ENCODE data around the gene FRMD1. TPM values are rescaled to one million over a fixed set of nuclear protein-coding genes. Genes with fewer than 3 reads are reported as not detected.

FRMD1 gene
- total and polyA plus RNA-seq, 3 experiments from 2014 or later: not detected

- H3K4me1 ChIP-seq (ENCODE audit: insufficient read depth, low read length): no peaks in the 10 kb centered on the region
- H3K4me3 ChIP-seq (ENCODE audit: low read length): no peak overlapping the region
- H3K27me3 Mint-ChIP-seq: peaks cover 7 to 12% of the 10 kb centered on the region in 2 donors
- H3K9me3 ChIP-seq (ENCODE audit: low read length): no peaks in the 10 kb centered on the region
- H3K27ac Mint-ChIP-seq: no peak overlapping the region
- no peak overlapping the region for H3K4me3 Mint-ChIP-seq
- H3K9me3 Mint-ChIP-seq: peaks cover 0 to 5% (median 3%) of the 10 kb centered on the region in 5 donors
- H3K27me3 ChIP-seq (ENCODE audit: insufficient read depth, low read length, poor library complexity, severe bottlenecking): no peaks in the 10 kb centered on the region
- no peaks in the 10 kb centered on the region for H3K4me1 Mint-ChIP-seq
- no peak overlapping the region for H3K27ac ChIP-seq (ENCODE audit: low read depth, low read length)
- no peak for DNase-seq
- no peaks in the 10 kb centered on the region for H3K36me3 ChIP-seq (ENCODE audit: insufficient read depth, low read length)
- CTCF ChIA-PET: no interaction called here
- no peaks in the 10 kb centered on the region for H3K36me3 Mint-ChIP-seq
- POLR2A ChIA-PET: no interaction called here
These were observed 56.3 kb downstream of the FRMD1 start for GRCh38 chr6:168022488-168023321.

DNA sequence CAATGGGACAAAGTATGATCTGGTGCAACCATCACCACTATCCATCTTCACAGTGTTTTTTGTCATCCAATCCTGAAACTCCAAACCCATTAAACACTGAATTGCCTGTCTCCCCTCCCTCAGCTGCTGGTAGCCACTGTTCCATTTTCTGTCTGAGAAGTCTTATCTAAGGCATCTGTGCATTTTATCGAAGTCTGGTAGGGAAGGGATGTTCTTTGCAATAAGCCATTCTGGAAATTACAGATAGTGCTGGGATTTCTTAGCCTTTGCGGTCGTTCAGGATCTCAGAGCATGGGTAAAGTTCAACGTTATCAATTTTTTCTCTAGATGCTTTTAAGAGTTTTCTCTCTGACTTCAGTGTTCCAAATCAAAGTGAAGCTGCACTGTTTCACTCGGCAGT lies 57.4 kb downstream of the FRMD1 start:
- H3K36me3 ChIP-seq (ENCODE audit: insufficient read depth, low read length): no peaks in the 10 kb centered on the region

DNA sequence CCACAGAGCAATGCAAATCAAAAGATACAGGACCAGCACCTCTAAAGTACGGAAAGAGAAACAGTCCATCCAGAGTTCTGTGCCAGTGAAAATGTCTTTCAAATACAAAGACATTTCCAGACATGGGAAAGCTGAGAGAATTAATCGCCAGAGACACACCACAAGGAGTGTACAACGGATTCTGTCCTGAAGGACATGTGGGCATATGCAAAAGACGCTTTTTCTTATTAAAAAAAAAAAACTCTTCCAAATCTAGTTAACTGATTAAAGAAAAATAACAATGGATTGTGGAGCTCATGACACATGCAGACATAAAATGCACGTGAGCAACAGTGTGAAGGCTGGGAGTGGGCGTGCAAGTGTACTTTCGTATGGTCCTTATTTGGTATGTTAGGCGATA lies 58.8 kb downstream of the FRMD1 start:
- POLR2A ChIA-PET: no interaction called here

More for the DNA sequence above, 57.4 kb downstream of the FRMD1 start:
- no peaks in the 10 kb centered on the region for H3K36me3 Mint-ChIP-seq
- Histone ChIP-seq H3K4me3 (ENCODE audit: low read length) (no peak overlapping the region), H3K4me1 (ENCODE audit: insufficient read depth, low read length) (no peaks in the 10 kb centered on the region), H3K9me3 (ENCODE audit: low read length) (no peaks in the 10 kb centered on the region), H3K27me3 (ENCODE audit: insufficient read depth, low read length, poor library complexity, severe bottlenecking) (no peaks in the 10 kb centered on the region), H3K27ac (ENCODE audit: low read depth, low read length) (no peak overlapping the region)
- H3K27ac Mint-ChIP-seq: no peak overlapping the region
- ChIA-PET POLR2A (no interaction called here), CTCF (no interaction called here)
- no peaks in the 10 kb centered on the region for H3K4me1 Mint-ChIP-seq
- peaks cover 6 to 11% of the 10 kb centered on the region in 2 donors for H3K27me3 Mint-ChIP-seq
- H3K4me3 Mint-ChIP-seq: no peak overlapping the region
- no peak for DNase-seq
- peaks cover 0 to 5% (median 3%) of the 10 kb centered on the region in 5 donors for H3K9me3 Mint-ChIP-seq

GRCh38 chr6:168018664-168019063 lies 60.3 kb downstream of the FRMD1 start:
- peaks cover 3 to 12% (median 8%) of the 10 kb centered on the region in 5 donors for H3K9me3 Mint-ChIP-seq
- H3K27me3 ChIP-seq (ENCODE audit: insufficient read depth, low read length, poor library complexity, severe bottlenecking): no peaks in the 10 kb centered on the region
- no peak overlapping the region for H3K4me3 ChIP-seq (ENCODE audit: low read length)
- ChIA-PET POLR2A (no interaction called here), CTCF (no interaction called here)
- no peak overlapping the region for H3K4me3 Mint-ChIP-seq
- H3K36me3 ChIP-seq (ENCODE audit: insufficient read depth, low read length): no peaks in the 10 kb centered on the region
- no peak overlapping the region for H3K27ac ChIP-seq (ENCODE audit: low read depth, low read length)
- no peaks in the 10 kb centered on the region for H3K4me1 Mint-ChIP-seq
- DNase-seq: no peak
- H3K9me3 ChIP-seq (ENCODE audit: low read length): no peaks in the 10 kb centered on the region
- no peaks in the 10 kb centered on the region for H3K4me1 ChIP-seq (ENCODE audit: insufficient read depth, low read length)
- no peaks in the 10 kb centered on the region for H3K36me3 Mint-ChIP-seq
- no peak overlapping the region for H3K27ac Mint-ChIP-seq
- peaks cover 4 to 9% of the 10 kb centered on the region in 2 donors for H3K27me3 Mint-ChIP-seq

More for the DNA sequence above, 58.8 kb downstream of the FRMD1 start:
- CTCF ChIA-PET: no interaction called here
- no peaks in the 10 kb centered on the region for H3K36me3 Mint-ChIP-seq
- no peak for DNase-seq
- Histone ChIP-seq H3K9me3 (ENCODE audit: low read length) (no peaks in the 10 kb centered on the region), H3K36me3 (ENCODE audit: insufficient read depth, low read length) (no peaks in the 10 kb centered on the region), H3K4me1 (ENCODE audit: insufficient read depth, low read length) (no peaks in the 10 kb centered on the region), H3K27me3 (ENCODE audit: insufficient read depth, low read length, poor library complexity, severe bottlenecking) (no peaks in the 10 kb centered on the region), H3K27ac (ENCODE audit: low read depth, low read length) (no peak overlapping the region), H3K4me3 (ENCODE audit: low read length) (no peak overlapping the region)
- no peak overlapping the region for H3K4me3 Mint-ChIP-seq
- H3K27me3 Mint-ChIP-seq: peaks cover 7 to 13% of the 10 kb centered on the region in 2 donors
- H3K9me3 Mint-ChIP-seq: peaks cover 0 to 11% (median 5%) of the 10 kb centered on the region in 5 donors
- H3K4me1 Mint-ChIP-seq: no peaks in the 10 kb centered on the region
- no peak overlapping the region for H3K27ac Mint-ChIP-seq

GRCh38 chr6:168017629-168018028 lies 61.4 kb downstream of the FRMD1 start:
- CTCF ChIA-PET: no interaction called here
- no peaks in the 10 kb centered on the region for H3K36me3 ChIP-seq (ENCODE audit: insufficient read depth, low read length)
- Mint-ChIP-seq H3K9me3 (peaks cover 3 to 15% (median 8%) of the 10 kb centered on the region in 5 donors), H3K4me3 (no peak overlapping the region), H3K27me3 (peaks cover 5 to 9% of the 10 kb centered on the region in 2 donors), H3K36me3 (no peaks in the 10 kb centered on the region), H3K27ac (no peak overlapping the region), H3K4me1 (no peaks in the 10 kb centered on the region)
- no peaks in the 10 kb centered on the region for H3K4me1 ChIP-seq (ENCODE audit: insufficient read depth, low read length)
- no peaks in the 10 kb centered on the region for H3K27me3 ChIP-seq (ENCODE audit: insufficient read depth, low read length, poor library complexity, severe bottlenecking)
- POLR2A ChIA-PET: no interaction called here
- H3K4me3 ChIP-seq (ENCODE audit: low read length): no peak overlapping the region
- no peak overlapping the region for H3K27ac ChIP-seq (ENCODE audit: low read depth, low read length)
- peaks cover under 1% of the 10 kb centered on the region for H3K9me3 ChIP-seq (ENCODE audit: low read length)
- no peak for DNase-seq

DNA sequence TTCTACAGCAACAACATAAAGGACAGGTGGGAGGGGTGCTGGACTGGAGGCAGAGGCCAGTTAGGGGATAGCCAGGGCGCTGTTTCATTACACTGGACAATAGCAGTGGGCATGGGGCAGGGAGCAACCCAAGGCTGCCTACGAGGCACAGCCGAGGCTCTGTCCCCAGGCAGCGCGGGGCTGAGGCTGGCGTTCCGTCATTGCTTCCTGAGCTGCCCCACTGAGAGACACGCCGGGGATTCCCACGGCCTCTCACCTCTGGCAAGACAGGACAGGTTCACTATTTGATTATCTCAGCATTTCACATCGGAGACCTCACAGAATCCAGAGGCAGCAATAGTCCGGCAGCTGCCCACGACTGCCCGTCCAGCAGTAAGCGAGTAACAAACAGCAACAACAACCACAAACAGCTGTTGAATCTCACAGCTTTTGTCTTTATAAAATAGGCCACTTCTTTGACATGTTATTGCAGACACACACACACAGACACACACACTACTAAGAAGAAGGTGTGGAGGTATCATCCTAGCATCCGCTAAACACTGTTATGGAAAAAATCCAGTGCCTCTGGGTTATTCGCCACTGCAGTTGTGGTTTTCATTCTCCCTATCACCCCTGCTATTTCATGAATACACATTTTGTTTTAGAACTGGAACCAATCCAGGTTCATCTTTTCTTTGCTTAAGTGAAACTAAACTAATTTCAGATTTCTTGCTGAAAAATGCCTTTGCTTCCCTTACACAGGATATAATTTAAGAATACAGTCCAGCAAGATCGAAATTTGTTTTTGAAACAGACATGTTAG lies 62.1 kb downstream of the FRMD1 start:
- Histone ChIP-seq H3K9me3 (ENCODE audit: low read length) (peaks cover 7% of the 10 kb centered on the region), H3K27me3 (ENCODE audit: insufficient read depth, low read length, poor library complexity, severe bottlenecking) (no peaks in the 10 kb centered on the region), H3K27ac (ENCODE audit: low read depth, low read length) (no peak overlapping the region), H3K4me3 (ENCODE audit: low read length) (no peak overlapping the region), H3K4me1 (ENCODE audit: insufficient read depth, low read length) (no peaks in the 10 kb centered on the region), H3K36me3 (ENCODE audit: insufficient read depth, low read length) (no peaks in the 10 kb centered on the region)
- ChIA-PET POLR2A (no interaction called here), CTCF (no interaction called here)
- Mint-ChIP-seq H3K4me3 (no peak overlapping the region), H3K27me3 (peaks cover 6 to 9% of the 10 kb centered on the region in 2 donors), H3K36me3 (peaks cover 0 to under 1% (median 0%) of the 10 kb centered on the region in 3 donors), H3K27ac (no peak overlapping the region), H3K4me1 (no peaks in the 10 kb centered on the region), H3K9me3 (peaks cover 8 to 20% (median 11%) of the 10 kb centered on the region in 5 donors)
- DNase-seq: no peak

DNA sequence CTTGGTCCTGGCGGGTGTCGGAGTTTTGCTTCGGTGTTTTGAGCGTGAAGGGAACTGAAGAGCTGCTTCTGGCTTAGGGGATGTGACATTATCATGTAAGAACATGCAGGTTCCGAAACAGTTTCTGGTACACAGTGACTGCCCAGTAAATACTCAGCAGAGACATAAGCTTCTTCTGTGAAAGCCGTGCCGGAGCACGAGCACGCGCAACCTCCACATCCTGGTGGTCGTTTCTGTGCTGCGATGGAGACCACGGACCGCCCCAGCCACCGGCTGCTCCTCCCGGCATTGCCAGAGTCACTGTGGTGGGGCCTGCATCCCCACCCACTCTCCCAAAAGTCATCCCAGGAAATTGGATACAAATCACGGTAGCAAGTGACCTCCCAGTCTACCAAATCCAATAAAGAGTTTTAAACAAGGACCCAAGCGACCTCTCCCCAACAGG lies 62.8 kb downstream of the FRMD1 start:
- no peaks in the 10 kb centered on the region for H3K27me3 ChIP-seq (ENCODE audit: insufficient read depth, low read length, poor library complexity, severe bottlenecking)
- ChIA-PET POLR2A (no interaction called here), CTCF (no interaction called here)
- H3K4me3 Mint-ChIP-seq: no peak overlapping the region
- peaks cover 15 to 25% (median 17%) of the 10 kb centered on the region in 5 donors for H3K9me3 Mint-ChIP-seq
- H3K27ac Mint-ChIP-seq: no peak overlapping the region
- H3K4me1 Mint-ChIP-seq: no peaks in the 10 kb centered on the region
- peaks cover 6 to 9% of the 10 kb centered on the region in 2 donors for H3K27me3 Mint-ChIP-seq
- no peaks in the 10 kb centered on the region for H3K4me1 ChIP-seq (ENCODE audit: insufficient read depth, low read length)
- H3K4me3 ChIP-seq (ENCODE audit: low read length): no peak overlapping the region
- H3K36me3 ChIP-seq (ENCODE audit: insufficient read depth, low read length): no peaks in the 10 kb centered on the region
- peaks cover 7% of the 10 kb centered on the region for H3K9me3 ChIP-seq (ENCODE audit: low read length)
- no peak for DNase-seq
- peaks cover 0 to 5% (median 0%) of the 10 kb centered on the region in 3 donors for H3K36me3 Mint-ChIP-seq
- H3K27ac ChIP-seq (ENCODE audit: low read depth, low read length): no peak overlapping the region

All from CD8-positive, alpha-beta memory T cell (primary cell).